ENCODE results near the gene POC1A. TPM values are rescaled to one million over a fixed set of nuclear protein-coding genes. Genes with fewer than 3 reads are reported as not detected.

Gene POC1A
- polyA plus RNA-seq, 2 donors = 1.7 to 5.2 TPM

DNA sequence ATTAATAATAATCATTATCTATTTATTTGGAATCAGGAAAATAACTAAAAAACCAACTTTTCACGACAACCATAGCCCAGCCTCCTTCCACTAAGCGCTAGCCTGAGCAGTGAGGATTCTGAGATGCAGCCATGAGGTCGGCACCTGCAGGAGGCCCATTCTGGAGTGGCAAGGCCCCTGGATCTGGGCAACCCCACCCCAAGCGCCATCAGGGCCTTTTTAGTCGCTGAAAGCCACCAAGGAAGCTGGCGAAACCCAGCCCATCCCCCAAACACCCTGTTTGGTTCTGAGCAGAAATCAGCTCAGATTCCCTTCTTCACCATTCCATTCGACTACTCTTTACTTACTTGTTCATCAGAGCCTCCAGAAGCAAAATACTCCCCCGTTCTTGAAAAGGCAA lies 29.5 kb downstream of the POC1A start:
- Histone ChIP-seq H3K27me3 (ENCODE audit: control insufficient read depth in 1 of 2, insufficient read depth in 2 of 2, low read length in 2 of 2) (no peaks in the 10 kb centered on the region), H3K4me3 (ENCODE audit: low read depth in 1 of 2, low read length in 2 of 2) (no peak overlapping the region), H3K36me3 (ENCODE audit: control insufficient read depth in 2 of 2, insufficient read depth in 2 of 2, low read length in 1 of 2) (no peaks in the 10 kb centered on the region), H3K4me1 (ENCODE audit: control insufficient read depth in 2 of 2, insufficient read depth in 2 of 2, low read length in 1 of 2) (peaks cover 3 to 4% of the 10 kb centered on the region in 2 donors), H3K27ac (ENCODE audit: low read depth in 2 of 2, low read length in 1 of 2) (no peak overlapping the region), H3K9me3 (ENCODE audit: control insufficient read depth in 2 of 2, insufficient read depth in 1 of 2, low read depth in 1 of 2, low read length in 1 of 2) (no peaks in the 10 kb centered on the region)
- 92 to 94% methylated on average over 8 of the region's 8 CpGs for WGBS, 2 donors

DNA sequence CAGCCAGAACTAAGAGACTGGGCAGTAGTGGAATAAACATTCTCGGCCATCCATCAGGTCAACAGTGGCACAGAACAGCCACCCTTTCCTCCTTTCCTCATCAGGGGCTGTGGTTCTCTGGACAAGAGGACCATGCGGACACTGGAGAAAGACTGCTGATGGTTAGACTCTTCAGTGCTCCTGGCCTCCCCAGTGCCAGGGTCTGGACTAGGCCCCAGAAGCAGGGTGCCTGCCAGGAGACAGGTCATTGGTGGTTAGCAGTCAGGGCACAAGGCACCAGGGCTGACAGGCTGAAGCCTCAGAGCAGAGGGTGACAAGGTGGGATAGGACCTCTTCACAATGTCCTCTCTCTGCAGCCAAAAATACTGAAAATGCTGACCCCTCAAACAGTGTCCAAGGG lies 30.1 kb downstream of the POC1A start:
- no peaks in the 10 kb centered on the region for H3K27me3 ChIP-seq (ENCODE audit: control insufficient read depth in 1 of 2, insufficient read depth in 2 of 2, low read length in 2 of 2)
- no peaks in the 10 kb centered on the region for H3K9me3 ChIP-seq (ENCODE audit: control insufficient read depth in 2 of 2, insufficient read depth in 1 of 2, low read depth in 1 of 2, low read length in 1 of 2)
- no peak overlapping the region for H3K27ac ChIP-seq (ENCODE audit: low read depth in 2 of 2, low read length in 1 of 2)
- H3K4me3 ChIP-seq (ENCODE audit: low read depth in 1 of 2, low read length in 2 of 2) = no peak overlapping the region
- no peaks in the 10 kb centered on the region for H3K36me3 ChIP-seq (ENCODE audit: control insufficient read depth in 2 of 2, insufficient read depth in 2 of 2, low read length in 1 of 2)
- 95 to 98% methylated on average over 2 of the region's 2 CpGs for WGBS, 2 donors
- peaks cover 3 to 4% of the 10 kb centered on the region in 2 donors for H3K4me1 ChIP-seq (ENCODE audit: control insufficient read depth in 2 of 2, insufficient read depth in 2 of 2, low read length in 1 of 2)

DNA sequence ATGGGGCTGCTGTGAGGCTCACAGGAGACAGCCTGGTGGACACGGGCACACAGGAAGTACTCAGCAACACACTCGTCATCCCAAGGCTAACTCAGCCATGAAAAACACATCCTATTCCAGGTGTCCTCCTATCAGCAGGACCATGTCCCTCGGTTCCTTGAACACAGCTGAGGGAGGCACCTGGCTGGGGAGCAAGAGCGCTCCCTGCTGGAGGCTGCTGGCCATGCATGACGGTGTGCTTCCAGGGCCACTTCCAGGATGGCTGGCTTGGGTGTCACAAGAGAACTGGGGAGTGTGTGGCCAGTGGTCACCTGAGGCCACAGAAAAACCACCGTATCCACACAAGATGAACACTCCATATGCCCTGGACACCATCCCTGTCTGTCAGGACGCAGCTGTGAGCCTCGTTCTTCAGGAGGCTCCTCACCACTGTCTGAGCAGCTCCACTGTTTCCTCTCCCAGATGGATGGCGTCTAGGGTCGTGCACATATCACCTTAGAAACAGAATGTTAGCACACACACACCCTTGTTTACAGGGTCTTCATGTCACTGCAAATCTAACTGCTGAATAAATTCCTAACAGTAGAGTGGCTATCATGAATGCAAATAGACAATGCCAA lies 31.0 kb downstream of the POC1A start:
- Histone ChIP-seq H3K36me3 (ENCODE audit: control insufficient read depth in 2 of 2, insufficient read depth in 2 of 2, low read length in 1 of 2) (no peaks in the 10 kb centered on the region), H3K9me3 (ENCODE audit: control insufficient read depth in 2 of 2, insufficient read depth in 1 of 2, low read depth in 1 of 2, low read length in 1 of 2) (no peaks in the 10 kb centered on the region), H3K27me3 (ENCODE audit: control insufficient read depth in 1 of 2, insufficient read depth in 2 of 2, low read length in 2 of 2) (no peaks in the 10 kb centered on the region), H3K4me3 (ENCODE audit: low read depth in 1 of 2, low read length in 2 of 2) (no peak overlapping the region), H3K4me1 (ENCODE audit: control insufficient read depth in 2 of 2, insufficient read depth in 2 of 2, low read length in 1 of 2) (peaks cover 3 to 4% of the 10 kb centered on the region in 2 donors), H3K27ac (ENCODE audit: low read depth in 2 of 2, low read length in 1 of 2) (peak overlapping the region in 1 of 2 donors; percentile 27)
- WGBS, 2 donors = 39 to 43% methylated on average over 10 of the region's 10 CpGs

DNA sequence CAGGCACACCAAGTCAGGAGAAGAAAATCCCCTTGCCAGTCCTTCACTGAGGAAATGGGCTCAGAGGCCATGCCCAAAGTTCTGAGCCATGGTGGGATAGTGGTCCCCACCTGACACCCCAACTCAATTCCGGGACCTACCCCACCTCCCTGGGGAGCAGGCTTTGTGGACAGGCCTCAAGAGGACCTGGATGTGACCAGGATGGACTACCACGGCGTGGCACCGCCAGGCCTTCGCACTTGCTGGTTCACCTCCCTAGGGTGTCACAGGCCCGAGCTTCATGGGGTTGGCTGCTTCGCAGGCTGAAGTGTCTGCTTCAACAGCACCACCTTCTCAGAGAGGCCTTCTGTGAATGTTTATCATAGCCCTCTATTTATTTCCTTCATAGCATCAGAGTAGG lies 31.7 kb downstream of the POC1A start:
- Histone ChIP-seq H3K36me3 (ENCODE audit: control insufficient read depth in 2 of 2, insufficient read depth in 2 of 2, low read length in 1 of 2) (no peaks in the 10 kb centered on the region), H3K27ac (ENCODE audit: low read depth in 2 of 2, low read length in 1 of 2) (peak overlapping the region in 1 of 2 donors; percentile 27), H3K9me3 (ENCODE audit: control insufficient read depth in 2 of 2, insufficient read depth in 1 of 2, low read depth in 1 of 2, low read length in 1 of 2) (no peaks in the 10 kb centered on the region), H3K27me3 (ENCODE audit: control insufficient read depth in 1 of 2, insufficient read depth in 2 of 2, low read length in 2 of 2) (no peaks in the 10 kb centered on the region), H3K4me3 (ENCODE audit: low read depth in 1 of 2, low read length in 2 of 2) (no peak overlapping the region), H3K4me1 (ENCODE audit: control insufficient read depth in 2 of 2, insufficient read depth in 2 of 2, low read length in 1 of 2) (peaks cover 3 to 4% of the 10 kb centered on the region in 2 donors)
- WGBS, 2 donors = 94% methylated on average over 7 of the region's 7 CpGs

DNA sequence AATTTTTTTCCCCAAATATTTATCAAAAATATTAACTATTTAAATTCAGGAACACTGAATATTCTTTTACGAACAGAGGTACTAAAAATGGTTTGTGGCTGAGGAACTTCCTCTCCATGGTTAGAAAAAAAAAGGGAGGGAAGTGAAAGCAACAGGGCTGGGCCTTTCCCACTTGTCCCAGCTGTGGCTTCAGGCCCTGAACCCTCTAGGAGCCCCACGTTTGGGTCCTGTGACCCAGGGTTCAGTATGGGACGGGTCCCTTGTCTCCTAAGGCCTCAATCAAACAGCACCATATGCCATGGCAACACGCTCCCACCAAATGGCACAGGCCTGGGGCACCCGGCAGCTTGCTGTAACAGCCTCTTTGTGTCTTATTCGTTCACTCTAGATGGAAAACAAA lies 32.4 kb downstream of the POC1A start:
- Histone ChIP-seq H3K27me3 (ENCODE audit: control insufficient read depth in 1 of 2, insufficient read depth in 2 of 2, low read length in 2 of 2) (no peaks in the 10 kb centered on the region), H3K27ac (ENCODE audit: low read depth in 2 of 2, low read length in 1 of 2) (no peak overlapping the region), H3K4me3 (ENCODE audit: low read depth in 1 of 2, low read length in 2 of 2) (no peak overlapping the region), H3K36me3 (ENCODE audit: control insufficient read depth in 2 of 2, insufficient read depth in 2 of 2, low read length in 1 of 2) (no peaks in the 10 kb centered on the region), H3K4me1 (ENCODE audit: control insufficient read depth in 2 of 2, insufficient read depth in 2 of 2, low read length in 1 of 2) (peaks cover 3 to 4% of the 10 kb centered on the region in 2 donors), H3K9me3 (ENCODE audit: control insufficient read depth in 2 of 2, insufficient read depth in 1 of 2, low read depth in 1 of 2, low read length in 1 of 2) (no peaks in the 10 kb centered on the region)
- 74 to 80% methylated on average over 6 of the region's 6 CpGs for WGBS, 2 donors

DNA sequence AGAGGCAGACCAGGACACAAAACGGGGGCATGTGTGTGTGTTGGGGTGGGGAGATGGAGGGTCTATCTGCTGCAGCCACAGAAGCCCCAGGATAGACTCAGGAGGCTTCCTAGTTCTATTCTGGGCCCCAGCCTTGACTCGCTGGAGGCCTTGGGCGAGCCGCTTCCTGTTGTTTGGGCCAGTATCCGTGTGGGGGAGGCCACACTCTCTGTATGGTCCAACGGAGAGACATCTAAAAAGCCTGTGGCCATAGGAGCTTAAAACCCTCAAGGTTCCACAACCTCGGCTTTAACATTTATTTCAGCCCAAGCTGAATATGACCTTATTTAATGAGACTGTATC lies 32.8 kb downstream of the POC1A start:
- H3K27me3 ChIP-seq (ENCODE audit: control insufficient read depth in 1 of 2, insufficient read depth in 2 of 2, low read length in 2 of 2) = no peaks in the 10 kb centered on the region
- WGBS, 2 donors = 57 to 70% methylated on average over 7 of the region's 7 CpGs
- peak overlapping the region in 1 of 2 donors; percentile 37 for H3K27ac ChIP-seq (ENCODE audit: low read depth in 2 of 2, low read length in 1 of 2)
- no peak overlapping the region for H3K4me3 ChIP-seq (ENCODE audit: low read depth in 1 of 2, low read length in 2 of 2)
- H3K4me1 ChIP-seq (ENCODE audit: control insufficient read depth in 2 of 2, insufficient read depth in 2 of 2, low read length in 1 of 2) = peaks cover 3% of the 10 kb centered on the region in 2 donors
- no peaks in the 10 kb centered on the region for H3K36me3 ChIP-seq (ENCODE audit: control insufficient read depth in 2 of 2, insufficient read depth in 2 of 2, low read length in 1 of 2)
- H3K9me3 ChIP-seq (ENCODE audit: control insufficient read depth in 2 of 2, insufficient read depth in 1 of 2, low read depth in 1 of 2, low read length in 1 of 2) = no peaks in the 10 kb centered on the region

DNA sequence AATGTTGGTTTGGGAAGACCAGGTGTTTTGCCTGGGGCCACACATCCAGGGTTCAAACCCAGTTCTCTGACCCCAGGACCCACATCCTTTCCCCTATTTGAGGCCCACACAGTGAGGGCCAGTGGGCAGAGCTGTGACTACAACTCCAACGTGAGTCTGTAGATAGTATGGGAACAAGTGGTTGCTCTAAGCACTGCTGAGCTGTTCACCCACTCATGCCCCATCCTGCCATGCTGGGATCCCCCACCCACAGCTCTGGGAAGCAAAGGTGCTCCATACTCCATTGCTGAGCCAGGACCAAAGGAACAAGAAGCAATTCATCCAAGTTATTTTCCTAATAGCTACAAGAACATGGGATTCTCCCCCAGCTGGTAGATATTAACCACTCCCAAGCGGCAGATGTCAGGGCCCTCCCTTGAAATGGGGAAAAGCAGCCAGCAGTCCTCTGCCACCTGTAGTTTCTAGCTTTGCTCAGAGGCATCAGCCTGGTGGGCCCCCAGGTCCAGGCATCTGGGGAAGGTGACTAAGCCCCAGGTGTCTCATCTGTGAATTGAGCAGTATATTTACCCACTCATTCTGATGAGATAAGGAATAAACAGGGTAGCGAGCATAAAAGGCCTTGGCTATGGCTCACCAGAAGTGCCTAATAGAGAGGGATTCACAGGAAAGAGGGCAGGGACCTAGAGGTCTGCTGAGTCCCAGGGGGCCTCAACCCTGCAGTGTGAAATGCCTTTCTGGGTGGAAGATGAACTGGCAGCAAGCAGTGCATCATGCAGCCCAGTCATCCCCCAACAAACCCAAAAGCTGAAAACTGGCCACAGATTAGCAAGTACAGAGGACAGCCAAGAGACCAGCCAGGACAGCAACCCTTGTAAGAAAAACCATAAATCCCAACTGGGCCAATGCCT lies 33.4 kb downstream of the POC1A start:
- no peaks in the 10 kb centered on the region for H3K27me3 ChIP-seq (ENCODE audit: control insufficient read depth in 1 of 2, insufficient read depth in 2 of 2, low read length in 2 of 2)
- peak overlapping the region in 1 of 2 donors; percentile 43 for H3K27ac ChIP-seq (ENCODE audit: low read depth in 2 of 2, low read length in 1 of 2)
- H3K36me3 ChIP-seq (ENCODE audit: control insufficient read depth in 2 of 2, insufficient read depth in 2 of 2, low read length in 1 of 2) = no peaks in the 10 kb centered on the region
- H3K4me1 ChIP-seq (ENCODE audit: control insufficient read depth in 2 of 2, insufficient read depth in 2 of 2, low read length in 1 of 2) = no peaks in the 10 kb centered on the region
- 72 to 74% methylated on average over 3 of the region's 3 CpGs for WGBS, 2 donors
- no peaks in the 10 kb centered on the region for H3K9me3 ChIP-seq (ENCODE audit: control insufficient read depth in 2 of 2, insufficient read depth in 1 of 2, low read depth in 1 of 2, low read length in 1 of 2)
- no peak overlapping the region for H3K4me3 ChIP-seq (ENCODE audit: low read depth in 1 of 2, low read length in 2 of 2)

DNA sequence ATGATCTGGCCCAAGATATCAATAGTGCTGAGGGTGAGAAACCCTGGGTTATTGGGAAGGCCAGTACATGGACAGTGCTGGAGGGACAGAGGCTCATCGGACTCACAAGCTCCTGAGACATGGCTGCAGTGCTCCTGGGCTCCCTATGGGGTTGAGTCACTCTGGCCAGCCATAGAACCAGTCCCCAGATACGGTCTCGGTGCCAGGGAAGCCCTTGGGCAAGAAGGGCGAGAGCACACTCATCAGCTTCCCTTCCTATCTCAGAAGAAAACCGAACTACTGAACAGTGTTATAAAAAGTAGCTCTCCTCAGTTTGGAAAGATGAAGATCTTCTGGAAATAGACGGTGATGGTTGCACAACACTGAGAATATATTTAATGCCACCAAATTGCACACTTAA lies 34.4 kb downstream of the POC1A start:
- Histone ChIP-seq H3K36me3 (ENCODE audit: control insufficient read depth in 2 of 2, insufficient read depth in 2 of 2, low read length in 1 of 2) (no peaks in the 10 kb centered on the region), H3K9me3 (ENCODE audit: control insufficient read depth in 2 of 2, insufficient read depth in 1 of 2, low read depth in 1 of 2, low read length in 1 of 2) (no peaks in the 10 kb centered on the region), H3K4me3 (ENCODE audit: low read depth in 1 of 2, low read length in 2 of 2) (no peak overlapping the region), H3K27me3 (ENCODE audit: control insufficient read depth in 1 of 2, insufficient read depth in 2 of 2, low read length in 2 of 2) (no peaks in the 10 kb centered on the region), H3K27ac (ENCODE audit: low read depth in 2 of 2, low read length in 1 of 2) (no peak overlapping the region), H3K4me1 (ENCODE audit: control insufficient read depth in 2 of 2, insufficient read depth in 2 of 2, low read length in 1 of 2) (peaks cover under 1 to 2% of the 10 kb centered on the region in 2 donors)
- WGBS, 2 donors = 77 to 88% methylated on average over 6 of the region's 6 CpGs

DNA sequence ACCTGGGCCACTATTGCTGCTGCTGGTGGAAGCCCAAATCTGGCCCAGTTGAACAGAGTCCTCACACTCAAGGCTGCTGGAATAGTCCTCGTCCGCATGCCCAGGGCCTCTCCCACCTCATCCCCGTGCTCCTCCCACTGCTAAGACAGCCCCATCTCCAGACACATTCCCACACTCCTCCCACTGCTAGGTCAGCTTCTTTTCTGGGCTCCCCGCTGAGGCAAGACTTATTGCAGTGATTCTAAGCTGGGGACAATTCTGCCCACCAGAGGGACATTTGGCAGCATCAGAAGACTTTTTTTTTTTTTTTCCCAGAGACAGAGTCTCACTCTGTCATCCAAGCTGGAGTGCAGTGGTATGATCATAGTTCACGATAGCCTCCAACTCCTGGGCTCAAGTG lies 35.1 kb downstream of the POC1A start:
- no peaks in the 10 kb centered on the region for H3K27me3 ChIP-seq (ENCODE audit: control insufficient read depth in 1 of 2, insufficient read depth in 2 of 2, low read length in 2 of 2)
- H3K36me3 ChIP-seq (ENCODE audit: control insufficient read depth in 2 of 2, insufficient read depth in 2 of 2, low read length in 1 of 2) = no peaks in the 10 kb centered on the region
- no peaks in the 10 kb centered on the region for H3K9me3 ChIP-seq (ENCODE audit: control insufficient read depth in 2 of 2, insufficient read depth in 1 of 2, low read depth in 1 of 2, low read length in 1 of 2)
- peaks cover 4 to 8% of the 10 kb centered on the region in 2 donors for H3K4me1 ChIP-seq (ENCODE audit: control insufficient read depth in 2 of 2, insufficient read depth in 2 of 2, low read length in 1 of 2)
- H3K4me3 ChIP-seq (ENCODE audit: low read depth in 1 of 2, low read length in 2 of 2) = no peak overlapping the region
- WGBS, 2 donors = 88 to 89% methylated on average over 5 of the region's 5 CpGs
- H3K27ac ChIP-seq (ENCODE audit: low read depth in 2 of 2, low read length in 1 of 2) = no peak overlapping the region
